ENCODE results near the gene WNT16.

- TF ChIP-seq CTCF (conservative IDR thresholded peaks at IDR 0.05; ENCODE audit: low read depth, low read length) (no peak), EZH2phosphoT487 (IDR thresholded peaks at IDR 0.05; ENCODE audit: borderline replicate concordance, low read length) (no peak), EZH2 (IDR thresholded peaks at IDR 0.05; ENCODE audit: low read length, unreplicated experiment) (no peak)
These were observed 2.8 kb downstream of the WNT16 start for GRCh38 chr7:121331574-121331973.

Data from PC-3 (cell line).